K562 (cell line): ENCODE measurements around the gene SRGAP3. TPM values are rescaled to one million over a fixed set of nuclear protein-coding genes. Genes with fewer than 3 reads are reported as not detected.

ENCODE experiments used
- E2F6 ChIP-seq, 2 experiments: IDR thresholded peaks; 2 replicates each; pipeline ENCODE4 v1.6.1; 2011; ENCODE audit warnings: borderline replicate concordance in 1 of 2, control low read depth in 1 of 2, low read depth in 1 of 2, low read length in 1 of 2, mild to moderate bottlenecking in 1 of 2, mixed read lengths in 1 of 2, moderate library complexity in 1 of 2; ENCODE audit not compliant: insufficient read depth in 1 of 2, insufficient read length in 1 of 2, poor library complexity in 1 of 2, severe bottlenecking in 1 of 2; ENCODE audit errors: extremely low read depth in 1 of 2
- ETV5 ChIP-seq: sonication (generic); formaldehyde crosslinking; IDR thresholded peaks from 2 replicates; pipeline ENCODE4 v1.4.0; 2020; ENCODE audit warnings: low read depth, mild to moderate bottlenecking, missing genetic modification reagents
- MITF ChIP-seq: IDR thresholded peaks from 2 replicates; pipeline ENCODE4 v1.6.1; 2014; ENCODE audit warnings: antibody characterized with exemption
- TOE1 ChIP-seq, 2 experiments: fragments of 450-650 bp in 1 of 2; sonication (generic) in 1 of 2; formaldehyde crosslinking in 1 of 2; IDR thresholded peaks; 2 replicates each; pipeline versions ENCODE4 v1.7.1 to v1.8.0; 2016 to 2022; ENCODE audit warnings: borderline replicate concordance in 2 of 2, mild to moderate bottlenecking in 2 of 2, antibody characterized with exemption in 1 of 2, inconsistent platforms in 1 of 2, low read depth in 1 of 2, missing genetic modification reagents in 1 of 2, moderate library complexity in 1 of 2
- ZBTB11 ChIP-seq, 3 experiments: fragments of 200-800 bp in 1 of 3; fragments of 250-450 bp in 1 of 3; fragments of 450-650 bp in 1 of 3; sonication (Bioruptor Pico) in 1 of 3; sonication (Bioruptor generic) in 1 of 3; formaldehyde crosslinking in 1 of 3; IDR thresholded peaks; 2 replicates each; pipeline versions ENCODE4 v1.6.1 to v1.8.0; 2016 to 2022; ENCODE audit warnings: mild to moderate bottlenecking in 2 of 3, missing genetic modification characterization in 2 of 3, missing compliant biosample characterization in 1 of 3, moderate library complexity in 1 of 3
- ZNF143 ChIP-seq: sonication (generic); formaldehyde crosslinking; IDR thresholded peaks from 2 replicates; pipeline ENCODE4 v1.9.0; 2022; ENCODE audit warnings: mild to moderate bottlenecking, missing genetic modification reagents
- ZNF165 ChIP-seq: fragments of 250-450 bp; sonication (Bioruptor Pico); IDR thresholded peaks from 2 replicates; pipeline ENCODE4 v1.4.0; 2020; ENCODE audit warnings: borderline replicate concordance
- ZNF224 ChIP-seq: sonication (generic); formaldehyde crosslinking; IDR thresholded peaks from 2 replicates; pipeline ENCODE4 v1.8.0; 2022; ENCODE audit warnings: mild to moderate bottlenecking, missing genetic modification reagents
- polyA plus RNA-seq, 8 experiments: library from polyadenylated mRNA; depleted of rRNA in 4 of 8; stranded (reverse) in 5 of 8; unstranded in 3 of 8; fragments of >200 nt; fragmentation: Nextera tagmentation in 2 of 8; fragmentation: Illumina TruSeq in 1 of 8; extraction: Ambion mirVana in 2 of 8; extraction: Trizol in 1 of 8; gene quantifications; 2 replicates each; pipeline versions ENCODE4 v1.2.1 to v1.2.3, GENCODE V29; 2011 to 2014; ENCODE audit warnings: inconsistent platforms in 1 of 8, missing spikeins in 1 of 8
- total RNA-seq, 7 experiments: library from RNA; depleted of rRNA in 6 of 7; stranded (reverse); fragments of >200 nt in 6 of 7; fragmentation: Illumina TruSeq in 2 of 7; extraction: Trizol in 2 of 7; gene quantifications; 2 replicates each; pipeline versions ENCODE4 v1.2.1 to v1.2.3, GENCODE V29; 2011 to 2021; ENCODE audit warnings: low replicate concordance in 1 of 7

The SRGAP3 gene
- total and polyA plus RNA-seq, 9 of the 15 experiments (the other 6 are each of a cell fraction or from before 2014, with no cell fraction given), result 0.11 to 0.85 (median 0.35) TPM; not detected in 2

- TF ChIP-seq TOE1 (IDR thresholded peaks at IDR 0.05; ENCODE audit: borderline replicate concordance), result no peak
- no peak for TF ChIP-seq TOE1 (CRISPR knock-in tag; IDR thresholded peaks at IDR 0.05; ENCODE audit: borderline replicate concordance, low read depth)
- no peak for TF ChIP-seq MITF
- no peak for TF ChIP-seq ZNF165 (CRISPR knock-in tag)
- no peak for TF ChIP-seq E2F6 (IDR thresholded peaks at IDR 0.05; ENCODE audit: borderline replicate concordance in 1 of 2, extremely low read depth in 1 of 2, insufficient read depth in 1 of 2, insufficient read length in 1 of 2, low read depth in 1 of 2, low read length in 1 of 2, poor library complexity in 1 of 2, severe bottlenecking in 1 of 2)
- TF ChIP-seq ZNF143 (CRISPR knock-in tag), result no peak
- no peak for TF ChIP-seq ZBTB11 (CRISPR knock-in tag; IDR thresholded peaks at IDR 0.05)
- TF ChIP-seq ZNF224 (CRISPR knock-in tag), result no peak
- no peak for TF ChIP-seq ETV5 (CRISPR knock-in tag)
Measured at GRCh38 chr3:9194509-9195184, 54.8 kb downstream of the SRGAP3 start (continued).
